ENCODE results near the gene AHCYL2.
"Not testable (repeated sequence)": the region's sequence is repeated elsewhere in the genome, so short reads cannot be mapped to it uniquely, and the experiment has no call there.

Gene AHCYL2

DNA sequence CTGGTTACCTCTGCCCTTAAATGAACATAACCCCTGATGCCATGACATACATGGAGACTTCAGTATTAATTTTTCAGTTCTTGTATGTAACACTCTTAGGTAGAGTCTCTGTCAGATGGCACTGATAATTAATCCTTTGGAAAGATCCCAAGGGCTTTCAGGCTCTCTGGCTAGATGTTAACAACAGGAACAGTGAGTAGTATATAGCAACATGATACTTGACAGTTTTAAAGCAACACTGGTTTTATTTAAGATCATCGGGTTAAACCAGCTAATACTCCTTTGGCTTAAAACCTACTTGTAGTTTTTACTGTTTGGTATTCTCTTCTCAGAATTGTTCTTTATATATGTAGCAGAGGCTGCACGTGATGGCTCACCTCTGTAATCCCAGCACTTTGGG is 27.3 kb downstream of the AHCYL2 start:
- DNase-seq (ENCODE audit: low read depth) = no peak
- TF ChIP-seq, protein P1, sequence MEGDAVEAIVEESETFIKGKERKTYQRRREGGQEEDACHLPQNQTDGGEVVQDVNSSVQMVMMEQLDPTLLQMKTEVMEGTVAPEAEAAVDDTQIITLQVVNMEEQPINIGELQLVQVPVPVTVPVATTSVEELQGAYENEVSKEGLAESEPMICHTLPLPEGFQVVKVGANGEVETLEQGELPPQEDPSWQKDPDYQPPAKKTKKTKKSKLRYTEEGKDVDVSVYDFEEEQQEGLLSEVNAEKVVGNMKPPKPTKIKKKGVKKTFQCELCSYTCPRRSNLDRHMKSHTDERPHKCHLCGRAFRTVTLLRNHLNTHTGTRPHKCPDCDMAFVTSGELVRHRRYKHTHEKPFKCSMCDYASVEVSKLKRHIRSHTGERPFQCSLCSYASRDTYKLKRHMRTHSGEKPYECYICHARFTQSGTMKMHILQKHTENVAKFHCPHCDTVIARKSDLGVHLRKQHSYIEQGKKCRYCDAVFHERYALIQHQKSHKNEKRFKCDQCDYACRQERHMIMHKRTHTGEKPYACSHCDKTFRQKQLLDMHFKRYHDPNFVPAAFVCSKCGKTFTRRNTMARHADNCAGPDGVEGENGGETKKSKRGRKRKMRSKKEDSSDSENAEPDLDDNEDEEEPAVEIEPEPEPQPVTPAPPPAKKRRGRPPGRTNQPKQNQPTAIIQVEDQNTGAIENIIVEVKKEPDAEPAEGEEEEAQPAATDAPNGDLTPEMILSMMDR (IDR thresholded peaks at IDR 0.05; ENCODE audit: insufficient read depth, low read depth, low read length, missing control alignments) = no peak

DNA sequence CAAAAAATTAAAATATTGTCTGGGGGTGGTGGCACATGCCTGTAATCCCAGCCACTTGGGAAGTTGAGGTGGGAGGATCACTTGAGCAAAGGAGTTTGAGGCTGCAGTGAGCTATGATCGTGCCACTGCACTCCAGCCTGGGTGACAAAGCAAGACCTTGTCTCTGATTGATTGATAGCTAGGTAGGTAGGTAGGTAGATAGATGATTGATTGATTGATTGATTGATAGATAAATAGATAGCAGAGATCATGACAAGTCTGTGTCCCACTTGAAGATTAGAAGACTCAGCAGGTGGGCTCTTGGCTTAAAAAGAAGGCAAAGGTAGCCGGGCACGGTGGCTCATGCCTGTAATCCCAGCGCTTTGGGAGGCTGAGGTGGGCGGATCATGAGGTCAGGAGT is 27.8 kb downstream of the AHCYL2 start:
- H3K4me3 ChIP-seq (ENCODE audit: low read depth, low read length); DNase-seq (ENCODE audit: low read depth): not testable (repeated sequence)

More for the DNA sequence above, 27.3 kb downstream of the AHCYL2 start:
- no peak overlapping the region for H3K4me3 ChIP-seq (ENCODE audit: low read depth, low read length)

DNA sequence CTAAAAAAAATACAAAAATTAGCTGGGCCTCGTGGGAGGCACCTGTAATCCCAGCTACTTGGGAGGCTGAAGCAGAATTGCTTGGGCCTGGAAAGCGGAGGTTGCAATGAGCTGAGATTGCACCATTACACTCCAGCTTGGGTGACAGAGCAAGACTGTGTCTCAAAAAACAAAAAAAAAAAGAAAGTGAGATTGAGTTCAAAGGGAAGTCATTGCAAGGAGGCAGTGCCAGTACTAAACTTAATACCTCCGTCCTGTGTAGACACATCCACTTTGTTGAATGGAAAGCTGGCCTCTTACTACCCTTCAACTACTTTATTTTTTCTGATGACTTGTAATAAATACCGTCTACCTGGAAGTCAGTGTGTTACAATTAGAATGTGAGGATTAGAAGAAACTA is 31.0 kb downstream of the AHCYL2 start:
- TF ChIP-seq, protein P1 (IDR thresholded peaks at IDR 0.05; ENCODE audit: insufficient read depth, low read depth, low read length, missing control alignments) = no peak
- no peak for DNase-seq (ENCODE audit: low read depth)
- no peak overlapping the region for H3K4me3 ChIP-seq (ENCODE audit: low read depth, low read length)

DNA sequence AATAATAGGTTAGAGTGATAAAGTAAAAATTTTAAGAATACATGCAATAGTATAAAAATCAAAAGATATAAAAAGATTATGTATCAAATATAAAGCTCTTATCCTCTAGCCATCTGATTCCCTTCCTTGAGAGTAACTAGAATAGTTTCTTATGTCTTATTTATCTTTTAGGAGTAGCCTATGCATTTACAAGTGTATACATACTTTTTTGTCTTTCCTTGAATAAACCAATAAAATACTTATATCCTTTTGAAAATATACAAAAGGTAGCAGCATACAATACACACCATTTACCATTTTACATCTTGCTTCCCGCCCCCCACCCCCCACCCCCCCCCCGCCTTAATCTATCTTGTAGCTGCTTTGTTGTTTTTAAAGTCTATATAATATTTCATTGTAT is 31.4 kb downstream of the AHCYL2 start:
- TF ChIP-seq, protein P1 (IDR thresholded peaks at IDR 0.05; ENCODE audit: insufficient read depth, low read depth, low read length, missing control alignments) = no peak
- no peak overlapping the region for H3K4me3 ChIP-seq (ENCODE audit: low read depth, low read length)
- no peak for DNase-seq (ENCODE audit: low read depth)

DNA sequence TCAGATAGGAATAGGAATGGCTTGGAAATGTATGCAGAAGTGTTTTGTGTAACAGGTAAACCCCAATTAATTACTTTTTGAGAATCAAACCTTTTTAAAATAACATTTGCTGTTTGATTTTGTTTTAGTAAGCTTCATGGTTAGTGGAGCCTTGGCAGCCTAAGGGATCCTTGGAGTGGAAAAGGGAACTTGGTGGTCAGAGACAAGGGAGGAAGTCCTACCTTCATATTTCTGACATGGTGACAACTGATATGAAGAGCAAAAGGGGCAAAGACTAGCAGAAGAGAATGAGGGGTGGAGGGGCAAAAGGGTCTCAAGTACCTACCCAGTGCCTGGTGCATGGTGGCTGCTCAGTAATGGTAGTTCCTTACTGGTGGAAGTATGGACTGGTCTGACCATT is 32.3 kb downstream of the AHCYL2 start:
- no peak overlapping the region for H3K4me3 ChIP-seq (ENCODE audit: low read depth, low read length)
- TF ChIP-seq, protein P1 (IDR thresholded peaks at IDR 0.05; ENCODE audit: insufficient read depth, low read depth, low read length, missing control alignments) = no peak
- no peak for DNase-seq (ENCODE audit: low read depth)

- no peak overlapping the region for H3K4me3 ChIP-seq (ENCODE audit: low read depth, low read length)
- TF ChIP-seq, protein P1 (IDR thresholded peaks at IDR 0.05; ENCODE audit: insufficient read depth, low read depth, low read length, missing control alignments) = no peak
- no peak for DNase-seq (ENCODE audit: low read depth)
Observed at GRCh38 chr7:129258649-129259389, 34.0 kb downstream of the AHCYL2 start.

DNA sequence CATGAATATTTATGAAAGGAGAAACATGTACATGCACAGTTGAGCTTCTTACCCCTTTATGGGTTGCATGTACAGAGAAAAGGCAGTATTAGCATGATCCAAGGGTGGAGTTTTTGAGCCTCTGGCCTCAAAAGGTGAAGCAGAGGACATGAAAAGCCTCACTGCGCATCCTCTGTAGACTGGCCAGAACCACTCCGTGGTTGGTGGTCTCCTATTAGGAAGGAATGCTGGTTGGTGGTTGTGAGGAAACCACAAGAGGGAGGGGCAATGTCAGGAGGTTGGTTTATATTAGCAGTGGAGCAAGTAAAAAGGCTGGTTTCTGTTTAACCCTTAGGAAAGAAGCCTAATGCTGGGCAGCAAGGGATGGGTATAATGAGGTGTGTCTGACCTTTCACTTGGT is 37.5 kb downstream of the AHCYL2 start:
- DNase-seq (ENCODE audit: low read depth) = peak; percentile 2
- TF ChIP-seq, protein P1 (IDR thresholded peaks at IDR 0.05; ENCODE audit: insufficient read depth, low read depth, low read length, missing control alignments) = no peak
- H3K4me3 ChIP-seq (ENCODE audit: low read depth, low read length) = no peak overlapping the region

Data from GM12865 (cell line).